ENCODE results near the gene PCDHGB6.
"Not testable (repeated sequence)": the region's sequence is repeated elsewhere in the genome, so short reads cannot be mapped to it uniquely, and the experiment has no call there.

Gene PCDHGB6

DNA sequence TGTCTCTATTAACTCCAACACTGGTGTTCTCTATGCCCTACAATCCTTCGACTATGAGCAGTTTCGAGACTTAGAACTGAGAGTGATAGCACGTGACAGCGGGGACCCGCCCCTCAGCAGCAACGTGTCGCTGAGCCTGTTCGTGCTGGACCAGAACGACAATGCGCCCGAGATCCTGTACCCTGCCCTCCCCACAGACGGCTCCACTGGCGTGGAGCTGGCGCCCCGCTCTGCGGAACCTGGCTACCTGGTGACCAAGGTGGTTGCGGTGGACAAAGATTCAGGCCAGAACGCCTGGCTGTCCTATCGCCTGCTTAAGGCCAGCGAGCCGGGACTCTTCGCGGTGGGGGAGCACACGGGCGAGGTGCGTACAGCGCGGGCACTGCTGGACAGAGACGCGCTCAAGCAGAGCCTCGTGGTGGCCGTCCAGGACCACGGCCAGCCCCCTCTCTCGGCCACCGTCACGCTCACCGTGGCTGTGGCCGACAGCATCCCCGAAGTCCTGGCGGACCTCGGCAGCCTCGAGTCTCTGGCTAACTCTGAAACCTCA is 15.0 kb downstream of the PCDHGB6 start:
- H4K8ac ChIP-seq (ENCODE audit: low read depth, low read length), result no peak overlapping the region
- H2BK15ac ChIP-seq (replicated peaks; ENCODE audit: low read depth), result no peak overlapping the region
- DNase-seq, result no peak
- no peaks in the 10 kb centered on the region for H3K27me3 ChIP-seq (ENCODE audit: insufficient read depth, low read length, poor library complexity)
- H3K79me2 ChIP-seq (ENCODE audit: control insufficient read depth, insufficient read depth, low read length), result no peaks in the 10 kb centered on the region
- no peaks in the 10 kb centered on the region for H3K79me1 ChIP-seq (ENCODE audit: low read length)
- no peak overlapping the region for H4K5ac ChIP-seq (ENCODE audit: low read length)
- H3K27ac ChIP-seq (ENCODE audit: low read depth, low read length), result no peak overlapping the region
- H3K23ac ChIP-seq (ENCODE audit: low read length), result no peak overlapping the region
- no peak overlapping the region for H3K4me2 ChIP-seq (ENCODE audit: low read length)
- no peak overlapping the region for H2BK5ac ChIP-seq (ENCODE audit: low read length)
- no peaks in the 10 kb centered on the region for H3K4me1 ChIP-seq (ENCODE audit: control insufficient read depth, low read depth, low read length)
- WGBS (ENCODE audit: extremely low coverage, insufficient coverage, low lambda C conversion rate), result no CpG with 5 or more reads among the region's 42 CpGs
- H3K4me3 ChIP-seq (ENCODE audit: low read length), result no peak overlapping the region
- no peak overlapping the region for H3K18ac ChIP-seq (ENCODE audit: low read length)
- H3K56ac ChIP-seq (ENCODE audit: low read length), result no peak overlapping the region
- no peak overlapping the region for H3K4ac ChIP-seq (ENCODE audit: low read depth, low read length)
- H3K9ac ChIP-seq (ENCODE audit: low read length), result no peak overlapping the region
- no peak overlapping the region for H2AK5ac ChIP-seq (ENCODE audit: low read length)
- H2BK120ac ChIP-seq (ENCODE audit: low read depth, low read length), result no peak overlapping the region
- no peaks in the 10 kb centered on the region for H3K36me3 ChIP-seq (ENCODE audit: control insufficient read depth, insufficient read depth, low read length)

DNA sequence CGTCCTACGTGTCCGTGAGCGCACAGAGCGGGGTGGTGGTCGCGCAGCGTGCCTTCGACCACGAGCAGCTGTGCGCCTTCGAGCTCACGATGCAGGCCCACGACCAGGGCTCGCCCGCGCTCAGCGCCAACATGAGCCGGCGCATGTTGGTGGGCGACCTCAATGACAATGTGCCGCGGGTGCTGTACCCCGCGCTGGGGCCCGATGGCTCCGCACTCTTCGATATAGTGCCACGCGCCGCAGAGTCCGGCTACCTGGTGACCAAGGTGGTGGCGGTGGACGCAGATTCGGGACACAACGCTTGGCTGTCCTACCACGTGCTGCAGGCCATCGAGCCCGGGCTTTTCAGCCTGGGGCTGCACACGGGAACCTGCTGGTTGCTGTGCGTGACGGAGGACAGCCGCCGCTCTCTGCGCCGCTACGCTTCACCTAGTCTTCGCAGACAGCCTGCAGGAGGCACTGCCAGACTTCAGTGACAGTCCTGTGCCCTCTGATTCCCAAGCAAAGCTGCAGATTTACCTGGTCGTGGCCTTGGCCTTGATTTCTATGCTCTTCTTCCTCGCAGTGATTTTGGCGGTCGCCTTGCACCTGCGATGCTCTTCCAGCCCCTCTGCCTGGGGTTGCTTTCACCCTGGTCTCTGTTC is 20.1 kb downstream of the PCDHGB6 start:
- no peak overlapping the region for H4K8ac ChIP-seq (ENCODE audit: low read depth, low read length)
- H3K4me2 ChIP-seq (ENCODE audit: low read length), result no peak overlapping the region
- no peaks in the 10 kb centered on the region for H3K27me3 ChIP-seq (ENCODE audit: insufficient read depth, low read length, poor library complexity)
- no peak overlapping the region for H4K5ac ChIP-seq (ENCODE audit: low read length)
- H3K4me3 ChIP-seq (ENCODE audit: low read length), result no peak overlapping the region
- WGBS (ENCODE audit: extremely low coverage, insufficient coverage, low lambda C conversion rate), result no CpG with 5 or more reads among the region's 53 CpGs
- H2BK120ac ChIP-seq (ENCODE audit: low read depth, low read length), result no peak overlapping the region
- H3K4me1 ChIP-seq (ENCODE audit: control insufficient read depth, low read depth, low read length), result no peaks in the 10 kb centered on the region
- no peaks in the 10 kb centered on the region for H3K36me3 ChIP-seq (ENCODE audit: control insufficient read depth, insufficient read depth, low read length)
- no peak for DNase-seq
- no peak overlapping the region for H3K9ac ChIP-seq (ENCODE audit: low read length)
- no peak overlapping the region for H2BK5ac ChIP-seq (ENCODE audit: low read length)
- no peak overlapping the region for H3K4ac ChIP-seq (ENCODE audit: low read depth, low read length)
- no peak overlapping the region for H3K18ac ChIP-seq (ENCODE audit: low read length)
- H3K79me2 ChIP-seq (ENCODE audit: control insufficient read depth, insufficient read depth, low read length), result no peaks in the 10 kb centered on the region
- H2BK15ac ChIP-seq (replicated peaks; ENCODE audit: low read depth), result no peak overlapping the region
- no peak overlapping the region for H3K56ac ChIP-seq (ENCODE audit: low read length)
- H3K79me1 ChIP-seq (ENCODE audit: low read length), result no peaks in the 10 kb centered on the region
- no peak overlapping the region for H2AK5ac ChIP-seq (ENCODE audit: low read length)
- no peak overlapping the region for H3K27ac ChIP-seq (ENCODE audit: low read depth, low read length)
- H3K23ac ChIP-seq (ENCODE audit: low read length), result no peak overlapping the region

DNA sequence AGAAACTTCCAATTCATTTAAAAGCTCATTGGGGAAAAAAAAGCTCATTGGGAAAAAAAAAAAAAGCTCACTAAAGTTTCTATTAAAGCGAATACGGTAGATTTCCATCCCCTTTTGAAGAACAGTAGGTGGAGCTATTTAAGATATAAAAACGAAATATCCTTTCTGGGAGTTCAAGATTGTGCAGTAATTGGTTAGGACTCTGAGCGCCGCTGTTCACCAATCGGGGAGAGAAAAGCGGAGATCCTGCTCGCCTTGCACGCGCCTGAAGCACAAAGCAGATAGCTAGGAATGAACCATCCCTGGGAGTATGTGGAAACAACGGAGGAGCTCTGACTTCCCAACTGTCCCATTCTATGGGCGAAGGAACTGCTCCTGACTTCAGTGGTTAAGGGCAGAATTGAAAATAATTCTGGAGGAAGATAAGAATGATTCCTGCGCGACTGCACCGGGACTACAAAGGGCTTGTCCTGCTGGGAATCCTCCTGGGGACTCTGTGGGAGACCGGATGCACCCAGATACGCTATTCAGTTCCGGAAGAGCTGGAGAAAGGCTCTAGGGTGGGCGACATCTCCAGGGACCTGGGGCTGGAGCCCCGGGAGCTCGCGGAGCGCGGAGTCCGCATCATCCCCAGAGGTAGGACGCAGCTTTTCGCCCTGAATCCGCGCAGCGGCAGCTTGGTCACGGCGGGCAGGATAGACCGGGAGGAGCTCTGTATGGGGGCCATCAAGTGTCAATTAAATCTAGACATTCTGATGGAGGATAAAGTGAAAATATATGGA is 22.7 kb downstream of the PCDHGB6 start, which contains the start of gene PCDHGA12:
PCDHGA12 (plus strand) TSS at position 176 of the 782 bp plus-strand sequence; CDS start at position 429, 253 bp downstream.
- no peak within 1 kb of the TSS for H3K4me2 ChIP-seq (ENCODE audit: low read length)
- H4K8ac ChIP-seq (ENCODE audit: low read depth, low read length), result no peak within 1 kb of the TSS
- H3K36me3 ChIP-seq (ENCODE audit: control insufficient read depth, insufficient read depth, low read length), result no peaks in the 10 kb centered on the region
- no CpG with 5 or more reads among the region's 33 CpGs for WGBS (ENCODE audit: extremely low coverage, insufficient coverage, low lambda C conversion rate)
- no peak within 1 kb of the TSS for H2AK5ac ChIP-seq (ENCODE audit: low read length)
- H3K56ac ChIP-seq (ENCODE audit: low read length), result no peak within 1 kb of the TSS
- no peak within 1 kb of the TSS for H3K4me3 ChIP-seq (ENCODE audit: low read length)
- no peak within 1 kb of the TSS for H3K18ac ChIP-seq (ENCODE audit: low read length)
- H3K9ac ChIP-seq (ENCODE audit: low read length), result no peak within 1 kb of the TSS
- no peak for DNase-seq
- no peak within 1 kb of the TSS for H3K23ac ChIP-seq (ENCODE audit: low read length)
- no peak within 1 kb of the TSS for H2BK15ac ChIP-seq (replicated peaks; ENCODE audit: low read depth)
- H3K79me2 ChIP-seq (ENCODE audit: control insufficient read depth, insufficient read depth, low read length), result no peaks in the 10 kb centered on the region
- H2BK120ac ChIP-seq (ENCODE audit: low read depth, low read length), result no peak within 1 kb of the TSS
- H2BK5ac ChIP-seq (ENCODE audit: low read length), result no peak within 1 kb of the TSS
- no peak within 1 kb of the TSS for H3K4ac ChIP-seq (ENCODE audit: low read depth, low read length)
- H3K27me3 ChIP-seq (ENCODE audit: insufficient read depth, low read length, poor library complexity), result no peaks in the 10 kb centered on the region
- H3K79me1 ChIP-seq (ENCODE audit: low read length), result no peaks in the 10 kb centered on the region
- H3K4me1 ChIP-seq (ENCODE audit: control insufficient read depth, low read depth, low read length), result no peaks in the 10 kb centered on the region
- H3K27ac ChIP-seq (ENCODE audit: low read depth, low read length), result no peak within 1 kb of the TSS
- no peak within 1 kb of the TSS for H4K5ac ChIP-seq (ENCODE audit: low read length)

DNA sequence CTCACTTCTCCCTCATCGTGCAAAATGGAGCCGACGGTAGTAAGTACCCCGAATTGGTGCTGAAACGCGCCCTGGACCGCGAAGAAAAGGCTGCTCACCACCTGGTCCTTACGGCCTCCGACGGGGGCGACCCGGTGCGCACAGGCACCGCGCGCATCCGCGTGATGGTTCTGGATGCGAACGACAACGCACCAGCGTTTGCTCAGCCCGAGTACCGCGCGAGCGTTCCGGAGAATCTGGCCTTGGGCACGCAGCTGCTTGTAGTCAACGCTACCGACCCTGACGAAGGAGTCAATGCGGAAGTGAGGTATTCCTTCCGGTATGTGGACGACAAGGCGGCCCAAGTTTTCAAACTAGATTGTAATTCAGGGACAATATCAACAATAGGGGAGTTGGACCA is 23.5 kb downstream of the PCDHGB6 start:
- no peak overlapping the region for H2BK120ac ChIP-seq (ENCODE audit: low read depth, low read length)
- no peak overlapping the region for H3K18ac ChIP-seq (ENCODE audit: low read length)
- no peaks in the 10 kb centered on the region for H3K4me1 ChIP-seq (ENCODE audit: control insufficient read depth, low read depth, low read length)
- no peak overlapping the region for H3K27ac ChIP-seq (ENCODE audit: low read depth, low read length)
- DNase-seq, result no peak
- H3K4me2 ChIP-seq (ENCODE audit: low read length), result no peak overlapping the region
- no peak overlapping the region for H4K5ac ChIP-seq (ENCODE audit: low read length)
- no peak overlapping the region for H3K23ac ChIP-seq (ENCODE audit: low read length)
- WGBS (ENCODE audit: extremely low coverage, insufficient coverage, low lambda C conversion rate), result no CpG with 5 or more reads among the region's 37 CpGs
- H3K79me2 ChIP-seq (ENCODE audit: control insufficient read depth, insufficient read depth, low read length), result no peaks in the 10 kb centered on the region
- no peak overlapping the region for H2BK5ac ChIP-seq (ENCODE audit: low read length)
- no peak overlapping the region for H3K4me3 ChIP-seq (ENCODE audit: low read length)
- H2AK5ac ChIP-seq (ENCODE audit: low read length), result no peak overlapping the region
- no peak overlapping the region for H4K8ac ChIP-seq (ENCODE audit: low read depth, low read length)
- no peak overlapping the region for H3K56ac ChIP-seq (ENCODE audit: low read length)
- no peak overlapping the region for H2BK15ac ChIP-seq (replicated peaks; ENCODE audit: low read depth)
- H3K4ac ChIP-seq (ENCODE audit: low read depth, low read length), result no peak overlapping the region
- H3K36me3 ChIP-seq (ENCODE audit: control insufficient read depth, insufficient read depth, low read length), result no peaks in the 10 kb centered on the region
- H3K79me1 ChIP-seq (ENCODE audit: low read length), result no peaks in the 10 kb centered on the region
- H3K9ac ChIP-seq (ENCODE audit: low read length), result no peak overlapping the region
- H3K27me3 ChIP-seq (ENCODE audit: insufficient read depth, low read length, poor library complexity), result no peaks in the 10 kb centered on the region

DNA sequence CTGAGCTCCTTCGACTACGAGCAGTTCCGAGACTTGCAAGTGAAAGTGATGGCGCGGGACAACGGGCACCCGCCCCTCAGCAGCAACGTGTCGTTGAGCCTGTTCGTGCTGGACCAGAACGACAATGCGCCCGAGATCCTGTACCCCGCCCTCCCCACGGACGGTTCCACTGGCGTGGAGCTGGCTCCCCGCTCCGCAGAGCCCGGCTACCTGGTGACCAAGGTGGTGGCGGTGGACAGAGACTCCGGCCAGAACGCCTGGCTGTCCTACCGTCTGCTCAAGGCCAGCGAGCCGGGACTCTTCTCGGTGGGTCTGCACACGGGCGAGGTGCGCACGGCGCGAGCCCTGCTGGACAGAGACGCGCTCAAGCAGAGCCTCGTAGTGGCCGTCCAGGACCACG is 24.5 kb downstream of the PCDHGB6 start:
- H4K8ac ChIP-seq (ENCODE audit: low read depth, low read length); H3K27me3 ChIP-seq (ENCODE audit: insufficient read depth, low read length, poor library complexity); H2BK120ac ChIP-seq (ENCODE audit: low read depth, low read length); H3K18ac ChIP-seq (ENCODE audit: low read length); H3K4me3 ChIP-seq (ENCODE audit: low read length); H3K79me1 ChIP-seq (ENCODE audit: low read length); H2BK15ac ChIP-seq (replicated peaks; ENCODE audit: low read depth); DNase-seq; H2AK5ac ChIP-seq (ENCODE audit: low read length); H2BK5ac ChIP-seq (ENCODE audit: low read length); H4K5ac ChIP-seq (ENCODE audit: low read length); H3K23ac ChIP-seq (ENCODE audit: low read length); H3K4ac ChIP-seq (ENCODE audit: low read depth, low read length); H3K9ac ChIP-seq (ENCODE audit: low read length); H3K27ac ChIP-seq (ENCODE audit: low read depth, low read length); H3K36me3 ChIP-seq (ENCODE audit: control insufficient read depth, insufficient read depth, low read length); H3K56ac ChIP-seq (ENCODE audit: low read length); H3K4me1 ChIP-seq (ENCODE audit: control insufficient read depth, low read depth, low read length); H3K4me2 ChIP-seq (ENCODE audit: low read length); H3K79me2 ChIP-seq (ENCODE audit: control insufficient read depth, insufficient read depth, low read length): not testable (repeated sequence)
- WGBS (ENCODE audit: extremely low coverage, insufficient coverage, low lambda C conversion rate), result no CpG with 5 or more reads among the region's 38 CpGs

All from mesendoderm (in vitro differentiated cells).